IgD-negative memory B cell (primary cell): ENCODE results near the gene UNC119. TPM values are rescaled to one million over a fixed set of nuclear protein-coding genes. Genes with fewer than 3 reads are reported as not detected.
"Not testable (repeated sequence)": the region's sequence is repeated elsewhere in the genome, so short reads cannot be mapped to it uniquely, and the experiment has no call there.

ENCODE experiments used
- H3K27ac Mint-ChIP-seq, 3 donors: one replicate each; pipeline ENCODE4 v1.8.0; 2020 to 2022; ENCODE audit warnings: mild to moderate bottlenecking in 3 of 3, mixed read lengths in 3 of 3, moderate library complexity in 1 of 3
- H3K27me3 Mint-ChIP-seq: one replicate; pipeline ENCODE4 v1.8.0; 2021; ENCODE audit warnings: mixed read lengths
- H3K36me3 Mint-ChIP-seq: one replicate; pipeline ENCODE4 v1.8.0; 2020; ENCODE audit warnings: mild to moderate bottlenecking, mixed read lengths
- H3K4me1 Mint-ChIP-seq, 3 donors: one replicate each; pipeline ENCODE4 v1.8.0; 2020 to 2022; ENCODE audit warnings: mixed read lengths in 3 of 3, mild to moderate bottlenecking in 1 of 3
- H3K4me3 Mint-ChIP-seq, 4 donors: one replicate each; pipeline ENCODE4 v1.8.0; 2020 to 2022; ENCODE audit warnings: mild to moderate bottlenecking in 4 of 4, mixed read lengths in 4 of 4, moderate library complexity in 3 of 4
- H3K9me3 Mint-ChIP-seq, 3 donors: one replicate each; pipeline ENCODE4 v1.8.0; 2020 to 2021; ENCODE audit warnings: mixed read lengths in 3 of 3, mild to moderate bottlenecking in 1 of 3
- polyA plus RNA-seq: library from polyadenylated mRNA; unstranded; fragments of 300-500 nt; fragmentation: Illumina TruSeq; gene quantifications from one replicate; pipeline ENCODE4 v1.2.3, GENCODE V29; 2021

Gene UNC119
- polyA plus RNA-seq, 1 donor from 2014 or later: 69.5 TPM

- H3K4me3 Mint-ChIP-seq: no peak overlapping the region
- H3K4me1 Mint-ChIP-seq: no peaks in the 10 kb centered on the region
- no peaks in the 10 kb centered on the region for H3K27me3 Mint-ChIP-seq
- H3K36me3 Mint-ChIP-seq: peaks cover 4% of the 10 kb centered on the region
- no peaks in the 10 kb centered on the region for H3K9me3 Mint-ChIP-seq
- no peak overlapping the region for H3K27ac Mint-ChIP-seq
Observed at GRCh38 chr17:28526381-28526780, 26.0 kb downstream of the UNC119 start.

- no peak overlapping the region for H3K4me3 Mint-ChIP-seq
Observed at GRCh38 chr17:28524476-28525424, 27.7 kb downstream of the UNC119 start.

GRCh38 chr17:28523876-28524275 lies 28.5 kb downstream of the UNC119 start:
- Mint-ChIP-seq H3K27ac (no peak overlapping the region), H3K4me3 (no peak overlapping the region), H3K9me3 (no peaks in the 10 kb centered on the region), H3K36me3 (peaks cover 2% of the 10 kb centered on the region), H3K4me1 (peaks cover 0 to 4% (median 3%) of the 10 kb centered on the region in 3 donors), H3K27me3 (no peaks in the 10 kb centered on the region)

More at GRCh38 chr17:28524476-28525424, 27.7 kb downstream of the UNC119 start:
- H3K27ac Mint-ChIP-seq: no peak overlapping the region
- no peaks in the 10 kb centered on the region for H3K27me3 Mint-ChIP-seq
- H3K9me3 Mint-ChIP-seq: no peaks in the 10 kb centered on the region
- peaks cover 0 to 3% (median 3%) of the 10 kb centered on the region in 3 donors for H3K4me1 Mint-ChIP-seq
- H3K36me3 Mint-ChIP-seq: peaks cover 4% of the 10 kb centered on the region

GRCh38 chr17:28523186-28523585 lies 29.2 kb downstream of the UNC119 start:
- peaks cover 3 to 8% (median 6%) of the 10 kb centered on the region in 3 donors for H3K4me1 Mint-ChIP-seq
- H3K36me3 Mint-ChIP-seq: peaks cover 2% of the 10 kb centered on the region
- no peak overlapping the region for H3K27ac Mint-ChIP-seq
- H3K27me3 Mint-ChIP-seq: no peaks in the 10 kb centered on the region
- no peaks in the 10 kb centered on the region for H3K9me3 Mint-ChIP-seq
- no peak overlapping the region for H3K4me3 Mint-ChIP-seq

DNA sequence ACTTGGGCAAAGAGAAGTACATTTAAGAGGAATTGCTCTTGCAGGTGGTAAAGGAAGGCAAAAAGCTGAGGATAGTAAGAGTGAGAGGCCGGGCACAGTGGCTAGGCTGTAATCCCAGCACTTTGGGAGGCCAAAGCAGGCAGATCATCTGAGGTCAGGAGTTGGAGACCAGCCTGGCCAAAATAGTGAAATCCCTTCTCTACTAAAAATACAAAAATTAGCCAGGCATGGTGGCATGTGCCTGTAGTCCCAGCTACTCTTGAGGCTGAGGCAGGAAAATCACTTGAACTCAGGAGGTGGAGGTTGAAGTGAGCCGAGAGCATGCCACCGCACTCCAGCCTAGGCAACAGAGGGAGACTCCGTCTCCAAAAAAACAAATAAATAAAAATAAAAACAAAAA lies 30.1 kb downstream of the UNC119 start:
- H3K4me1 Mint-ChIP-seq, H3K36me3 Mint-ChIP-seq, H3K27ac Mint-ChIP-seq, H3K4me3 Mint-ChIP-seq, H3K9me3 Mint-ChIP-seq, H3K27me3 Mint-ChIP-seq: not testable (repeated sequence)

DNA sequence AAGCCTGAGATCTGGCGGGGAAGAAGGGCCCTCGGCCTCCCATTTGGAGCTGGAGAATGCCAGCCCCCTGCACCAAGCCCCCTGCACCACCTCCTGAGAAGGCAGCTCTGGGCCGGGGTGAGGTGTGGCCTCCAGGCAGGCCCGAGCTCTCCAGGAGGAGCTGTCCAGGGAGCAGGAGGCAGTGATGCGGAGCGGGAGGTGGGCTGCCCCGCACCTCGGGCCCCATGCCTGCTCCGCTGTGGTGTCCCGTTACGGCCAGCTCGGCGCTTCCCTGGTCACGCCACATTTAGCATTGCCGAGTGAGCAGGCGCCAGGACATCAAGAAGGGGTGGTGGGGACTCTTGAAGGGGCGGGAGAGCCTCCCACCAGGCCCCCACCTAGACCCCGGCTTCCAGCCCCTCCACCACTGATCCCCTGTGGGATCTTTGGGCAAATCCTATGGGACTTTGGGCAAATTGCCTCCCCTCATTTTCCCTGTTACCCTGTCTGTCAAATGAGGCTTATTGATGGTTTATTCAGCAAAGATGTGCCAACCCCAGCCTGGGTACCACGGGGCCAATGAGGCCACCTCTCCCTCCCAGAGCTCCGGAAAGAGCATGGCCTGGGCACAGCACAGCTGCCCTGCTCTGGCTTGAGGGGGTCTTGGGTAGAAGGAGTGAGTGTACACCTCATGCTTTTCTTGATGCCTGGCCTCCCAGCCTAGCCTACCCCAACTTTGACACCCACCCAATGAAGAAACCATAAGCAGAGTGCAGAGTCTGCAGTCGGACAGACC lies 30.9 kb downstream of the UNC119 start:
- no peak overlapping the region for H3K4me3 Mint-ChIP-seq
- H3K27me3 Mint-ChIP-seq: no peaks in the 10 kb centered on the region

DNA sequence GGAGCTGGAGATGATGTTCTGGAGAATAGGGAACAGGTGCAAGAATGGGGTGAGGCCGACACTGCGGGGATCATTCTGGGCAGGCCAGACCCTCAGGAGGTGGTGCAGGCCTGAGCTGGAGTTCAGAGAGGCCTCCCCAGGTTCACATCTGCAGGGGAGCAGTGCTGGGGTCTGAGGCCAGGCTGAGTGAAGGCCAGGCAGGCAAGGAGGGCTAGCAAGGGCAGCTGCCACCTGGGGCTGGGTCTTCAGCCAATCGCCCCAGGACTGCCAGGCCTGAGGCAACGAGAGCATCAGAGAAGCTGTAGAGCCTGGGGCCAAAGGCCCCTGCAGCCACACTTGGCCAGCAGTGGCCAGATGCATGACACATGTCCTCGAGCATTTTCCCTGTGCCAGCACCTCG lies 31.7 kb downstream of the UNC119 start:
- Mint-ChIP-seq H3K27ac (no peak overlapping the region), H3K27me3 (no peaks in the 10 kb centered on the region), H3K4me1 (peaks cover 4 to 10% (median 6%) of the 10 kb centered on the region in 3 donors), H3K9me3 (no peaks in the 10 kb centered on the region), H3K4me3 (no peak overlapping the region), H3K36me3 (peaks cover 2% of the 10 kb centered on the region)

More for the DNA sequence above, 30.9 kb downstream of the UNC119 start:
- no peak overlapping the region for H3K27ac Mint-ChIP-seq
- H3K4me1 Mint-ChIP-seq: peaks cover 4 to 10% (median 6%) of the 10 kb centered on the region in 3 donors
- H3K36me3 Mint-ChIP-seq: peaks cover 2% of the 10 kb centered on the region
- H3K9me3 Mint-ChIP-seq: no peaks in the 10 kb centered on the region

- no peaks in the 10 kb centered on the region for H3K27me3 Mint-ChIP-seq
- peaks cover 4 to 10% (median 6%) of the 10 kb centered on the region in 3 donors for H3K4me1 Mint-ChIP-seq
- H3K36me3 Mint-ChIP-seq: peaks cover under 1% of the 10 kb centered on the region
- H3K27ac Mint-ChIP-seq: no peak overlapping the region
- no peak overlapping the region for H3K4me3 Mint-ChIP-seq
- no peaks in the 10 kb centered on the region for H3K9me3 Mint-ChIP-seq
Observed at GRCh38 chr17:28519236-28519635, 33.2 kb downstream of the UNC119 start.

DNA sequence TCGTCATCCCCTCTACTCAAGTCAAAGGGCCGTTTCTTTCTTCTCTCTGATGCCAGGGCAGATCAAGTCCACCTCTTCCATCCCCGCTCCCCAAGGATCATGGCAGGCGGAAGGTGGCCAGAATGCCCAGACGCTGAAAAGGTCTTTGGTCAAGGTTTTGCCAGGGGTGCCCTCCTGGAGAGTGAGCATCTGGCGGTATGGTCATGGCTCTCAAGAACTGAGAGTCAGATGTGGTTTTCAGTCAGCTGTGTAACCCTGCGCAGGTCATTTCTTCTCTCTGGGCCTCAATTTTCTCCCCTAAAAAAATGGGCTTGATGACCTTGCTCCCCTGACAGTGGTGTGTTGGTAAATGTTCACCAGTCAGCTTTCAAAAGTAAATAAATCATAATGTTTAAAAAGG lies 33.8 kb downstream of the UNC119 start:
- H3K36me3 Mint-ChIP-seq: no peaks in the 10 kb centered on the region

DNA sequence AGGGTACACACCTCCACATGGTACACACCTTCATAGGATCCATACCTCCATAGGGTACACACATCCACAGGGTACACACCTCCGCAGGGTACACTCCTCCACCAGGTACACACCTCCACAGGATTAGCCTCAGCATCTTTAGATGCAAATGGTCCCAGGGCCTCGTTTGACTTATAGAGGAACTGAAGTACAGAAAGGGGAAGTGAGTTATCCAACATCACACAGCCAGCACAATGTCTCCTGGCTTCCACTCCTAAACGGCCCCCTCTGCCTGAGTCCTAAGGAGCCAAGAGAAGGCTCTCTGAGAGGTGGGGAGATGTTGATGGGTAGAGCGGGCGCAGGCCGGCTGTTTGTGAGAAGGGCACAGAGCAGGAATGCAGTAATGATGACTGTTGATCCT lies 34.3 kb downstream of the UNC119 start:
- Mint-ChIP-seq H3K9me3 (peaks cover 0 to 2% (median 0%) of the 10 kb centered on the region in 3 donors), H3K27ac (no peak overlapping the region), H3K4me3 (no peak overlapping the region), H3K36me3 (no peaks in the 10 kb centered on the region), H3K4me1 (peaks cover 4 to 10% (median 6%) of the 10 kb centered on the region in 3 donors), H3K27me3 (peaks cover 2% of the 10 kb centered on the region)

More for the DNA sequence above, 33.8 kb downstream of the UNC119 start:
- no peak overlapping the region for H3K27ac Mint-ChIP-seq
- H3K4me3 Mint-ChIP-seq: no peak overlapping the region
- H3K27me3 Mint-ChIP-seq: peaks cover 2% of the 10 kb centered on the region
- H3K4me1 Mint-ChIP-seq: peaks cover 4 to 10% (median 6%) of the 10 kb centered on the region in 3 donors
- H3K9me3 Mint-ChIP-seq: peaks cover 0 to 2% (median 0%) of the 10 kb centered on the region in 3 donors

DNA sequence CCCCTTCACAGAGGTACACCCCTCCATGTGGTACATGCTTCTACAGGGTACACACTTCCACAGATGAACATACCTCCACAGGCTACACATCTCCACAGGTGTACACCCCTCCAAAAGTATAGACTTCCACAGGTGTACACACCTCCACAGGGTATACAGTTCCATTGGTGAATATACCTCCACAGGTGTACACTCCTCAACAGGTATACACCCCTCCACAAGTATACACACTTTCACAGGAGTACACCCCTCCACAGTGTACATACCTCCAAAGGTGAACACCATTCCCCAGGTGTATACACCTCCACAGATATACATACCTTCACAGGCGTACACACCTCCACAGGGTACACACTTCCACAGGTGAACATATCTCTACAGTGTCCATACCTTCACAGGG lies 36.9 kb downstream of the UNC119 start:
- Mint-ChIP-seq H3K36me3 (no peaks in the 10 kb centered on the region), H3K27me3 (peaks cover 8% of the 10 kb centered on the region), H3K27ac (no peak overlapping the region), H3K9me3 (peaks cover 0 to 2% (median 0%) of the 10 kb centered on the region in 3 donors), H3K4me1 (peaks cover 4 to 9% (median 5%) of the 10 kb centered on the region in 3 donors), H3K4me3 (no peak overlapping the region)

GRCh38 chr17:28514561-28515002 lies 37.8 kb downstream of the UNC119 start:
- Mint-ChIP-seq H3K27ac (no peak overlapping the region), H3K9me3 (peaks cover 0 to 2% (median 0%) of the 10 kb centered on the region in 3 donors), H3K36me3 (no peaks in the 10 kb centered on the region), H3K27me3 (peaks cover 14% of the 10 kb centered on the region), H3K4me3 (no peak overlapping the region), H3K4me1 (peaks cover 3 to 7% (median 4%) of the 10 kb centered on the region in 3 donors)

GRCh38 chr17:28513476-28513875 lies 38.9 kb downstream of the UNC119 start:
- peaks cover 14% of the 10 kb centered on the region for H3K27me3 Mint-ChIP-seq
- H3K27ac Mint-ChIP-seq: no peak overlapping the region
- peaks cover 3 to 4% (median 4%) of the 10 kb centered on the region in 3 donors for H3K4me1 Mint-ChIP-seq
- H3K4me3 Mint-ChIP-seq: no peak overlapping the region
- H3K9me3 Mint-ChIP-seq: peaks cover 0 to 2% (median 0%) of the 10 kb centered on the region in 3 donors
- H3K36me3 Mint-ChIP-seq: no peaks in the 10 kb centered on the region

DNA sequence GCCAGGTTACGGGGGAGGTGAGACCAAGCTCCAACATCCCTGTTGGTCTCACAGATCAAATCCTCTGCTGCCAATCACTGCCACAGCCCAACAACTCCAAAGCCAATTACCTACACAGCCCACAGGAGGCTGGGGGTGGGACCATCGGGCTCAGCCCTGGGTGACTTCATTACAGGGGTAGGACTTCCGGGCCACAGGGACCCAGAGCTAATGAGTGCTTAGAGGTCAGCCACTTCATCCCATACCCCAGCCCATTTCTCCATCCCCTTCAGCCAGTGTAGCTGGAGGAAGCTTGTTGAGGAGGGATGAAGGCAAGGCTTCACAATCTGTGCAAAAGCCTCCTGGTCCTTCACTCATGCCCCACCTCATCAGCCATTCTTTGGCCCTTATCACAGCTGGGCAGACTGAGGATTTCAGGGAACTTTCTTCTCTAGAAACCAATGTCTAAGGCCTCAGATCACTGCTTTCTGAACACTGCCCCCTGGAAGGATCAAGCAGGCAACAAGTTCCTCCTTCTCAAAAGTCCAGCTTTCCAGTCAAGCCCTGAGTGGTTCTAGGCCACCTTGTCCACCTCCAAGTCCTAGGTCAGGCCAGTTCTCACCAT lies 40.5 kb downstream of the UNC119 start:
- Mint-ChIP-seq H3K27ac (no peak overlapping the region), H3K36me3 (no peaks in the 10 kb centered on the region), H3K27me3 (peaks cover 20% of the 10 kb centered on the region), H3K4me3 (peak overlapping the region in 1 of 4 donors; percentile 43), H3K9me3 (peaks cover 0 to 2% (median 0%) of the 10 kb centered on the region in 3 donors), H3K4me1 (no peaks in the 10 kb centered on the region)

DNA sequence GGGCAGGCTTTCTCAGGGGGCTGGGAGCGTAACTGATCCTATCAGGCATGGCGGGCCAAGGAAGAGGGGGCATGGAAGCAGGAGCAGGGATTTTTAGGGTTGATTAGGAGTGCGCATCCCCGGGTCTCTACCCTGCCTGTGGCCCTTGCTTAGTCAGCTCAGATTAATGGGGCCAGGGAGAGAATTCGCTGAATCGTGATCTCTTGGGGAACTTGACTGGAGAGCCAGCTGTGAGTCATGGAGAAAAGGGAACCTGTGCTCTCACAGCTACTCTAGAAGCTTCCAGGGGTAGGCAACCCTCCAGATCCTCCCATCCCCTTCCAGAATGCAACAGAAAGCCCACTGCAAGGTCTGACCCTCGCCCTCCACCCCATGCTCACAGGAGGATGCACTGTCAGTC lies 42.6 kb downstream of the UNC119 start:
- no peaks in the 10 kb centered on the region for H3K36me3 Mint-ChIP-seq
- H3K27me3 Mint-ChIP-seq: peaks cover 22% of the 10 kb centered on the region
- H3K9me3 Mint-ChIP-seq: peaks cover 0 to 2% (median 0%) of the 10 kb centered on the region in 3 donors
- no peak overlapping the region for H3K4me3 Mint-ChIP-seq
- no peaks in the 10 kb centered on the region for H3K4me1 Mint-ChIP-seq
- no peak overlapping the region for H3K27ac Mint-ChIP-seq
